K562 (cell line): Measurements from ENCODE around the gene CRELD2. TPM values are rescaled to one million over a fixed set of nuclear protein-coding genes. Genes with fewer than 3 reads are reported as not detected.

Experiments
- BCL6 ChIP-seq: fragments of 250-450 bp; sonication (Bioruptor Pico); IDR thresholded peaks from 2 replicates; pipeline ENCODE4 v1.4.0; 2020
- MCM3 ChIP-seq: fragments of 450-650 bp; IDR thresholded peaks from 2 replicates; pipeline ENCODE4 v1.6.1; 2016
- OTX1 ChIP-seq: fragments of 450-650 bp; formaldehyde crosslinking; IDR thresholded peaks from 2 replicates; pipeline ENCODE4 v1.4.0; 2022; ENCODE audit warnings: mild to moderate bottlenecking
- PATZ1 ChIP-seq: fragments of 250-450 bp; sonication (Bioruptor Pico); IDR thresholded peaks from 2 replicates; pipeline ENCODE4 v1.5.0; 2020; ENCODE audit warnings: mild to moderate bottlenecking, borderline replicate concordance
- RNF219 ChIP-seq: fragments of 250-450 bp; sonication (Bioruptor Pico); IDR thresholded peaks from 2 replicates; pipeline ENCODE4 v1.5.0; 2022; ENCODE audit warnings: mild to moderate bottlenecking
- SIX5 ChIP-seq, 2 experiments: IDR thresholded peaks; 2 replicates each; pipeline ENCODE4 v1.6.1; 2011; ENCODE audit warnings: low read length in 2 of 2, borderline replicate concordance in 1 of 2, low read depth in 1 of 2, mild to moderate bottlenecking in 1 of 2, moderate library complexity in 1 of 2; ENCODE audit not compliant: insufficient read depth in 1 of 2
- SNAPC5 ChIP-seq: fragments of 250-450 bp; sonication (Bioruptor Pico); IDR thresholded peaks from 2 replicates; pipeline ENCODE4 v1.8.0; 2021; ENCODE audit warnings: moderate library complexity, mild to moderate bottlenecking, inconsistent platforms
- ZBTB7A ChIP-seq: IDR thresholded peaks from 2 replicates; pipeline ENCODE4 v1.6.1; 2011; ENCODE audit warnings: low read depth, mild to moderate bottlenecking, low read length, moderate library complexity, borderline replicate concordance; ENCODE audit not compliant: control insufficient read depth
- ZC3H11A ChIP-seq: IDR thresholded peaks from 2 replicates; pipeline ENCODE4 v1.6.1; 2012; ENCODE audit warnings: low read depth, low read length, improper control_type of control experiment
- ZEB2 ChIP-seq: fragments of 450-650 bp; IDR thresholded peaks from 2 replicates; pipeline ENCODE4 v1.6.1; 2016
- ZNF23 ChIP-seq: fragments of 250-450 bp; sonication (Bioruptor Pico); IDR thresholded peaks from 2 replicates; pipeline ENCODE4 v1.4.0; 2020; ENCODE audit warnings: mild to moderate bottlenecking
- polyA plus RNA-seq, 8 experiments: library from polyadenylated mRNA; depleted of rRNA in 4 of 8; stranded (reverse) in 5 of 8; unstranded in 3 of 8; fragments of >200 nt; fragmentation: Nextera tagmentation in 2 of 8; fragmentation: Illumina TruSeq in 1 of 8; extraction: Ambion mirVana in 2 of 8; extraction: Trizol in 1 of 8; gene quantifications; 2 replicates each; pipeline versions ENCODE4 v1.2.1 to v1.2.3, GENCODE V29; 2011 to 2014; ENCODE audit warnings: inconsistent platforms in 1 of 8, missing spikeins in 1 of 8
- total RNA-seq, 7 experiments: library from RNA; depleted of rRNA in 6 of 7; stranded (reverse); fragments of >200 nt in 6 of 7; fragmentation: Illumina TruSeq in 2 of 7; extraction: Trizol in 2 of 7; gene quantifications; 2 replicates each; pipeline versions ENCODE4 v1.2.1 to v1.2.3, GENCODE V29; 2011 to 2021; ENCODE audit warnings: low replicate concordance in 1 of 7
- TF ChIP-seq, protein P1 (sequence below), 2 experiments: fragments of 450-650 bp; formaldehyde crosslinking in 1 of 2; IDR thresholded peaks; 2 replicates each; pipeline versions ENCODE4 v1.4.0 to v1.6.1; 2014 to 2020; ENCODE audit warnings: mild to moderate bottlenecking in 2 of 2, borderline replicate concordance in 1 of 2, low read depth in 1 of 2
- TF ChIP-seq, protein P2 (sequence below): fragments of 450-650 bp; IDR thresholded peaks from 2 replicates; pipeline ENCODE4 v1.6.1; 2016; ENCODE audit warnings: missing biosample characterization, missing genetic modification characterization

Gene CRELD2
- total and polyA plus RNA-seq, 9 of the 15 experiments (the other 6 are each of a cell fraction or from before 2014, with no cell fraction given) = 0.96 to 25.3 (median 8.8) TPM

GRCh38 chr22:49962012-49962750 lies 43.7 kb downstream of the CRELD2 start (continued):
- TF ChIP-seq RNF219 (CRISPR knock-in tag) (no peak), ZC3H11A (no peak), ZNF23 (CRISPR knock-in tag) (no peak), ZBTB7A (peak; percentile 24; the same call in 1 of the 2 replicates), PATZ1 (no peak), OTX1 (CRISPR knock-in tag) (no peak), SNAPC5 (CRISPR knock-in tag) (no peak), SIX5 (IDR thresholded peaks at IDR 0.05; ENCODE audit: borderline replicate concordance in 1 of 2, insufficient read depth in 1 of 2, low read depth in 1 of 2, low read length in 2 of 2) (no peak), MCM3 (no peak), BCL6 (CRISPR knock-in tag) (no peak), ZEB2 (no peak)
- TF ChIP-seq, protein P1, sequence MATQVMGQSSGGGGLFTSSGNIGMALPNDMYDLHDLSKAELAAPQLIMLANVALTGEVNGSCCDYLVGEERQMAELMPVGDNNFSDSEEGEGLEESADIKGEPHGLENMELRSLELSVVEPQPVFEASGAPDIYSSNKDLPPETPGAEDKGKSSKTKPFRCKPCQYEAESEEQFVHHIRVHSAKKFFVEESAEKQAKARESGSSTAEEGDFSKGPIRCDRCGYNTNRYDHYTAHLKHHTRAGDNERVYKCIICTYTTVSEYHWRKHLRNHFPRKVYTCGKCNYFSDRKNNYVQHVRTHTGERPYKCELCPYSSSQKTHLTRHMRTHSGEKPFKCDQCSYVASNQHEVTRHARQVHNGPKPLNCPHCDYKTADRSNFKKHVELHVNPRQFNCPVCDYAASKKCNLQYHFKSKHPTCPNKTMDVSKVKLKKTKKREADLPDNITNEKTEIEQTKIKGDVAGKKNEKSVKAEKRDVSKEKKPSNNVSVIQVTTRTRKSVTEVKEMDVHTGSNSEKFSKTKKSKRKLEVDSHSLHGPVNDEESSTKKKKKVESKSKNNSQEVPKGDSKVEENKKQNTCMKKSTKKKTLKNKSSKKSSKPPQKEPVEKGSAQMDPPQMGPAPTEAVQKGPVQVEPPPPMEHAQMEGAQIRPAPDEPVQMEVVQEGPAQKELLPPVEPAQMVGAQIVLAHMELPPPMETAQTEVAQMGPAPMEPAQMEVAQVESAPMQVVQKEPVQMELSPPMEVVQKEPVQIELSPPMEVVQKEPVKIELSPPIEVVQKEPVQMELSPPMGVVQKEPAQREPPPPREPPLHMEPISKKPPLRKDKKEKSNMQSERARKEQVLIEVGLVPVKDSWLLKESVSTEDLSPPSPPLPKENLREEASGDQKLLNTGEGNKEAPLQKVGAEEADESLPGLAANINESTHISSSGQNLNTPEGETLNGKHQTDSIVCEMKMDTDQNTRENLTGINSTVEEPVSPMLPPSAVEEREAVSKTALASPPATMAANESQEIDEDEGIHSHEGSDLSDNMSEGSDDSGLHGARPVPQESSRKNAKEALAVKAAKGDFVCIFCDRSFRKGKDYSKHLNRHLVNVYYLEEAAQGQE (IDR thresholded peaks at IDR 0.05; ENCODE audit: borderline replicate concordance) = no peak
- TF ChIP-seq, protein P1 (CRISPR knock-in tag; IDR thresholded peaks at IDR 0.05; ENCODE audit: low read depth) = no peak
- TF ChIP-seq, protein P2, sequence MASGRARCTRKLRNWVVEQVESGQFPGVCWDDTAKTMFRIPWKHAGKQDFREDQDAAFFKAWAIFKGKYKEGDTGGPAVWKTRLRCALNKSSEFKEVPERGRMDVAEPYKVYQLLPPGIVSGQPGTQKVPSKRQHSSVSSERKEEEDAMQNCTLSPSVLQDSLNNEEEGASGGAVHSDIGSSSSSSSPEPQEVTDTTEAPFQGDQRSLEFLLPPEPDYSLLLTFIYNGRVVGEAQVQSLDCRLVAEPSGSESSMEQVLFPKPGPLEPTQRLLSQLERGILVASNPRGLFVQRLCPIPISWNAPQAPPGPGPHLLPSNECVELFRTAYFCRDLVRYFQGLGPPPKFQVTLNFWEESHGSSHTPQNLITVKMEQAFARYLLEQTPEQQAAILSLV (tag) = no peak
